Stimulated activated CD8-positive, alpha-beta memory T cell treated with anti-CD3 and anti-CD28 coated beads, Interleukin-15, amount 100 ng/mL, for 24 hours (primary cell): Measurements from ENCODE around the gene CWF19L1.
A peak's percentile ranks its signal among the peaks of the same experiment; 100 is the strongest.
"Not testable (repeated sequence)": the region's sequence is repeated elsewhere in the genome, so short reads cannot be mapped to it uniquely, and the experiment has no call there.

Experiments
- DNase-seq: peaks from one replicate; pipeline ENCODE4 v3.0.0-alpha.2; 2020; ENCODE audit warnings: low read depth

The CWF19L1 gene

DNA sequence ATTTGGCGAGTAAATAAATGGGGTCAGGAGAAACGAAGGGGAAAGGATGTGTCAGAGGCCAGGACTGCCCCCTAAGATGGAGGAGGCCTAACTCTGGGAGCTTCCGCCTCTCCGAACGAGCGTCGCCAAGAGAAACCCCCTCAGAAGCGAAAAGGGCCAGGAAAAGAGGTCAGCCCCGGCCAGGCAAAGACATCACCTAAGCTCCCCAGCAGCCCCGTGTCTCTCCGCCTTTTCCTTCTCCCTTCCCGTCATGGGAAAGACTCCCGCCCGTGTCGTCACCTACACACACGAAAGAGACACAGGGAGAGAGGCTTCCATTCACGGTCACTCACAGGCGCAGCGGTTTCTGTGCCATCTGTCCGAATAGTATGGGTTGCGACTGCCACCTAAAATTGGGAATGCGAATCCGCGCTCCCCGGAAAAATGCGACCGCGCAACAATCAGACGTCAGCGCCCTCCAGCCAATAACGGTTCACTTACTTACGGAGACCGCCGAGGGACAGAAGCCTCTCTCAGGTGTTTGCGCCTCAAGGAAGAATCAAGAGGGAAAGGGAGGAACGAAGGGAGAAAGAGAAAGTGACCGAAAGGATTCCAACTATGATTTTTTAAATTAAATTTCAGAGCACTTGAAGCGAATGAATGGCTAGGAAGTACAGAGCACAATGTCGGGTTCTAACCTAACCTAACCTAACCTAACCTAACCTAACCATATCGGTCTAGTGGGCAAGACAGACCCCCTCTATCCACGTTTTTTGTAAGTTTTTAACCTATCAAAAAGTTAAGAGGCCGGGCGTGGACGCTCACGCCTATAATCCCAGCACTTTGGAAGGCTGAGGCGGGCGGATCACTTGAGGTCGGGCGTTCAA lies at the start of gene CWF19L1:
CWF19L1 (minus strand) TSS at position 400 of the 866 bp plus-strand sequence; CDS start at position 355, 45 bp downstream.
- peak; percentile 60 for DNase-seq

DNA sequence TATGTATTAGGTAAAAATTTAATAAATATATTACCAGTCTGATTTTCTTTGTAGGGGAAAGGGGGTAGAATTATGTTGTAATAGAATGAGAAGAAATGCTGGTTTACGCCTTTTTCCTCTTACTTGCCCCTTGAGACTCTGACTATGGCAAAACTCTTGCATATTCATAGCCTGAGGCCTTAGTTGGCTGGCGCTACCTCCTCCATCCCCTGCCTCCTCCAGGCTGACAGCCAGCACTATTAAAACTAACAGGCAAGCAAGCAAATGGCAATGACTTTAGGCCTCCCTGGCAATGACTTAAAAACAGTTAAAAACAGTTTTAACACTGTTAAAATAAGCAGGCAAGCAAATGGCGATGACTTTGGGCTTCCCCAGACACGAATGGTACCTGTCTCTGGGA lies 48.2 kb upstream of the CWF19L1 start:
- DNase-seq, result no peak

DNA sequence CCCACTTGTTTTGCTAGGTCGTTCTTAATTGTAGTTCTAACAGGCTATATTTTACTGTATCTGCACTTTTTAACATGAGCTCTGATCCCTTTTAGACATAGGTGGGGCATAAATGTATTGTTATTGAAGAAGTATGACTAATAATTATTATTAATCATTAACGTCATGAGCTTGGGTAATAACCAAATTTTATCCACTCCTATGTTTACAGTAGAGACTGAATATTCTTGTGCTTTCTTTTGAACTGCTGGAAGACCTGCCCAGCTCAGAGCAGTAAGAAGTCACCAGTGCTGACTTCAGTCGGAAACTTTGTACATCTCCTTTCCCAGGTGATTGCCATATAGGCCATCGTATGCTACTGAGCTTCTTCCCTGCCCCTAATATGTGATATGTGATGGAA lies 43.9 kb upstream of the CWF19L1 start:
- no peak for DNase-seq

DNA sequence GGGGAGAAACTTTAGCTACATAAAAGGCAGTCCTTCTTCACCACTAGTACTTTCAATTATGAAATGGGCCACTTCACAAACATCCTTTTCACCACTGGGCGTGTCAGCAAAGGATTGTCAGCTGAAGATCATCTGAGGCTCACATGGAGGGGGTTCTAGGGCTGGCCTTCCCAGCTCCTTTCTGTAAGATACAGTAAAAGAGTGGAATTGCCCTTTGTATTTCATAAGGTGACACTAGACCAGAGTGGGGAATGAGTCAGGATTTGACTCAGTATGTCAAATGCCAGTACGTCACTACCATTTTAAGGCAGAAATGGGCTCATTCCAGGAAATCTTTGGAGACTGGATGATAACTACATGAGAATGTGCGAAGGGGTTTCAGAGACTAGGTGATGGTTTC lies 40.2 kb upstream of the CWF19L1 start:
- no peak for DNase-seq

DNA sequence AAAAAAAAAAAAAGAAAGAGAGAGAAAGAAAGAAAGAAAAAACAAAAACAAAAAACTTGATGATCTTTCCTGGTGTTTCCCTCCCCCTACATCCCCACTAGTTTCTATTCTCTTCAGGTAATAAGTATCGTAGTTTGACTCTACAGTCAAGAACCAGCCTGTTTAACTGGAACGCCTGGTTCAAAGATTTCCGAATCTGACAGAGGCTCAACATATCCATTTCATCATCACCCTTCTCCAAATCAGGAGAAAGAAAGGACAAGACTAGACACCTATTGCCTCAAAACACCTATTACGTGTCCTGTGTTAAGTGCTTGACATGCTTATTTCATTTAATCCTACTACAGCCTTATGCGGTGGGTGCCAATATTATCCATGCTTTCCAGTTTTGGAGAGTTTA lies 39.4 kb upstream of the CWF19L1 start:
- no peak for DNase-seq

DNA sequence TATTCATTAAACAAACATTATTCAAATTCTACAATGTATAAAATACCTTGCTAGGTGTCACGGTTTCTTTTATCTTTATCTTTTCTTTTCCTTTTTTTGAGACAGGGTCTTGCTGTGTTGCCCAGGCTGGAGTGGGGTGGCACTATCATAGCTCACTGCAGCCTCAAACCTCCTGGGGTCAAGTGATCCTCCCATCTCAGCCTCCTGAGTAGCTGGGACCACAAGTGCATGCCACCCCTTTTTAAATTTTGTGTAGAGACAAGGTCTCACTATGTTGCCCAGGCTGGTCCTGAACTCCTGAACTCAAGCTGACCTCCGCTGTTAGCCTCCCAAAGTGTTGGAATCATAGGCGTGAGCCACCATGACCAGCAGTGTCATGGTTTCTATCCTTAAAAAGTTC lies 37.0 kb upstream of the CWF19L1 start:
- DNase-seq, result no peak

DNA sequence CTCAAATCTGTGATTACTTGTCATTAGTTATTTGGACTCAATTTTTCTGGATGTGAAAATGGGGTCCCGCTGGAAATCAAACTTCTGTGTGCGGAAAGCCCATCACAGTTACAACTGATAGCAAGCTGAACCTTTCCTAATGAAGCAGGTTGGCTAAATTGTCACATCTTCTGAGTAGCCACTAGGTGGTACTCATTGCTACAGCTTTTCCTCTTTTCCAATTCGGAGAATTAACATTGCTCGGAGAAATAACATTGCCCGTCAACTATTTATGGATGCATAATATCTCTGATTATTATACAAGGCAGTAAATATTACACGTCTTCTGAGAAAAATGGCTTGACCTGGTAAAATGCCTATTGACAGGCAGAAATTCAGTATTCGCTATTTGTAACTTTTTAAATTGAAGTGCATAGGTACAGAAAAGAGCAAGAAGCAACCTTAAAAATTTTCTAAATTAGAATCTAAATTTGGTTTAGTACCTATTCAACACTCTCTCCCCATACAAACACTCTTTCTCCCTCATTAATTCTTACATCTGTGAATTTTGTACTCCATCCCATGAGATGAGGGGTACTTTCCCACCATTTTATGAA lies 36.4 kb upstream of the CWF19L1 start:
- no peak for DNase-seq

DNA sequence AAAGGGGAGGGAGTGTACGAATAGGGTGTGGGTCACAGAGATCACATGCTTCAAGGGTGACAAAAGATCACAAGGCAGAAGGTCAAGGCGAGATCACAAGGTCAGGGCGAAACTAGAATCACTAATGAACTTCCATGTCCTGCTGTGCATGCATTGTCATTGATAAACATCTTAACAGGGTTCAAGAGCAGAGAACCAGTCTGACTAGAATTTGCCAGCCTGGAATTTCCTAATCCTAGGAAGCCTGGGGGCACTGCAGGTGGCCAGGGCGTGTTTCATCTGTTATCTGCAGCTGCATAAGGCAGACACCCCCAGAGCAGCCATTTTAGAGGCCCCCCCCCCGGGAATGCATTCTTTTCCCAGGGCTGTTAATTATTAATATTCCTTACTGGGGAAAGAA lies 33.7 kb upstream of the CWF19L1 start:
- DNase-seq, result not testable (repeated sequence)

DNA sequence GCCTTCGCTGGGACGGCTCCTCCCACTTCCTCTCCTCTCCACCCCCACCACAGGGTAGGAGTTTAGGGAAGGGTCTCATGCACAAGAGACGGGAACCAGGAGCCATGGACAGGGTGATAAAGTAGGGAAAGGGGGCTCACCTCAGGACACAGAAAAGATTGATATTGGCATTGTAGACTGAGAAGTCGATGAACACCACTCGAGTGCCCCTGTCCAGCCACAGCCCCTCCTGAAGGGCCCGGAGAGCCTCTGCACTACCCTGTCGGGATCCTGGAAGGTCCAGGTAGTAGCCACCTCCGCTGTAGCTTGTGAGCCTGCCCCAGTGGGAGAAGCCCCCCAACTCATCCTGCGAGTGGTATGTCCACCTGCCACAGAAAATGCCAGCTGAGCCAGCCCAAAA lies 29.8 kb upstream of the CWF19L1 start:
- no peak for DNase-seq

DNA sequence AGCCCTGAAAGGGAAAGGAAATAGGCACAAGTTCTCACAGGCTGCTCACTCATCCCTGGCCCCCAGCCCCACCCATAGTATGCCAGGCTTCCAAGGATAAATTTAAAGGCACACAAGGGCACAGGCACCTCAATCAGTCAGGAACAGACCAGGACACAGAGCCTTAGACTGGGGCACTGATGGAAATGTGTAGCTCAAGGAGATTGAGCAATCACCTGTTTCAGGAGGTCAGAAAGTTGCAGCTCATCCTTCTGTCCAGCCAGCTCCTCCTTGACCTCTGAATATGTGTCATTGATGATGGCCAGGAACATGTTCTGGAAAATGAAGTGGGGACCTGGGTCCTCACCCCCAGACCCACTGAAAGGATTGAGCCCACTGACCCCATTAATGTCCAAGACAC lies 25.6 kb upstream of the CWF19L1 start:
- no peak for DNase-seq

DNA sequence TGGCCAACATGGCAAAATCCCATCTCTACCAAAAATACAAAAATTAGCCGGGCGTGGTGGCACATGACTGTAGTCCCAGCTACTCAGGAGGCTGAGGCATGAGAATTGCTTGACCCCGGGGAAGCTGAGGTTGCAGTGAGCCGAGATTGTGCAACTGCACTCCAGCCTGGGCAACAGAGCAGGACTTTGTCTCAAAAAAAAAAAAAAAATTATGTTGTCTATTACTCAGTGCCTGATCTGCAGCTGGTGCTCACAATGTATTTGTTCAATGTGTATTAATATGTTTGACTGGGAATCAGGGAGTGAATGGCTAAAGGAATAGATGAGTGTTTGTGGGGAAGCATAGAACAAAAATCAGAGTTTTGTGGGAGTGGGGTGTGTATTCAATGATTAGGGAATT lies 24.9 kb upstream of the CWF19L1 start:
- not testable (repeated sequence) for DNase-seq

DNA sequence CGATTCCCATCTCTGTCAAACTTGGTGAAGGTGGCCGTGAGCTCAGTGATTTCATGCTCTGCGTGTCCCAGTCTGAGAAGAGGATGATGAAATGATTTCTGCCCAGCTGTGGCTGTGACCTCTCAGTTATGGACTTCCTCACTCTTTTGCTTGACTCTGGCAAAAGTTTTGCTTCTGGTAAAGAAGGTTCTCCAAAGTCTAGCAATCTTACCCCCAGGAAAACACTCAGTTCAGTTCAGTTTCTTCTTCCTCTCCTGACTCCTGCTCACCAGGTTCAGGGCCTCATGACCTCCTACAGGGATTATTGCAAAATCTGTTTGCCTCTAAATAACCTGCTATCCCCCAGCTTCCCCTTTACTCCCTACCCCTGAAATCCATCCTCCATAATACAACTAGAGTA lies 23.9 kb upstream of the CWF19L1 start:
- no peak for DNase-seq

DNA sequence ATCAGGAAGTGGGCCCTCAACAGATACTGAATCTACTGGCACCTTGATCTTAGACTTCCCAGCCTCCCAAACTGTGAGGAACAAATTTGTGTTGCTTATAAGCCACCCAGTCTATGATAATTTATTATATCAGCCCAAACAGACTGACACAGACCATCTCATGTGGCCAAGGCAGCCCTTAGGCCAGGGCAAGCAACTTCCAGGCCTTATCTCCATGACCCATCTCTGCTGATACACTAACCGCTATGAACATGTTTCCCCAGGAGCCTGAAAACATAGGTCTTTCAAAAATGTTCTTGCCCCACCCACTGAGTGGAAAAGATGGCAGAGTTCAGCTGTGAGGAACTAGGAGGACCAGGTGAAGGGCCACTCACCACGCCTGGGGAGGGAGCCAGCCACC lies 22.2 kb upstream of the CWF19L1 start:
- no peak for DNase-seq

DNA sequence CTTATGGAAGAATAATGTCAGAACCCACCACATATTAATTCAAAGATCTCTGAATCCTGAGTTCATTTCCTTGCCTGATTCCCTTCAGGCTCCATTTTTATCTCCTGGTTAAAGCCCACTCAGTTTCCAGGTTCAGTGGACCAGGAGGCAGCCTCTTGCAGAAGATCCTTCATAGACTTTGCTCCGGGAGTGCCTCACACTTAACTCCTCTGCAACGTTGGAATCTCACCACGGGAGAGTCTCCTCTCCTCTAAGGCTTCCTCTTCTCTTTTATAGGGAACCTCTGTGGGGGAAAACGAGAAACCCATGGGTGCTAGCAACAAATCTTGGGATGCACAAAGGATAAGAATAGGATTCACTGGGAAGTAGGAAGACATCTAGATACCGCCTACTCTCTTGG lies 20.8 kb upstream of the CWF19L1 start:
- DNase-seq, result no peak

DNA sequence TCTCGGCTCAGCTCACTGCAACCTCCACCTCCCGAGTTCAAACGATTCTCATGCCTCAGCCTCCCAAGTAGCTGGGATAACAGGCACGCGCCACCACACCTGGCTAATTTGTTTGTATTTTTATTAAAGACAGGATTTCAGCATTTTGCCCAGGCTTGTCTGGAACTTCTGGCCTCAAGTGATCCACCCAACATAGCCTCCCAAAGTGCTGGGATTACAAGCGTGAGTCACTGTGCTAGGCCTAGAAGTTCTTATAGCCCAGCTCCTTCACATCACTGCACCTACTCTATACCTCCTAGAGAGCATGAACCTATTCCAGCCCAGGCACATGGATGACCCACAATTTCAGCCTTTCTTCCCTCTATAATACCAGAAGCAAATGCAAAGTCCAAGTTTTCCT lies 20.3 kb upstream of the CWF19L1 start:
- DNase-seq, result no peak

DNA sequence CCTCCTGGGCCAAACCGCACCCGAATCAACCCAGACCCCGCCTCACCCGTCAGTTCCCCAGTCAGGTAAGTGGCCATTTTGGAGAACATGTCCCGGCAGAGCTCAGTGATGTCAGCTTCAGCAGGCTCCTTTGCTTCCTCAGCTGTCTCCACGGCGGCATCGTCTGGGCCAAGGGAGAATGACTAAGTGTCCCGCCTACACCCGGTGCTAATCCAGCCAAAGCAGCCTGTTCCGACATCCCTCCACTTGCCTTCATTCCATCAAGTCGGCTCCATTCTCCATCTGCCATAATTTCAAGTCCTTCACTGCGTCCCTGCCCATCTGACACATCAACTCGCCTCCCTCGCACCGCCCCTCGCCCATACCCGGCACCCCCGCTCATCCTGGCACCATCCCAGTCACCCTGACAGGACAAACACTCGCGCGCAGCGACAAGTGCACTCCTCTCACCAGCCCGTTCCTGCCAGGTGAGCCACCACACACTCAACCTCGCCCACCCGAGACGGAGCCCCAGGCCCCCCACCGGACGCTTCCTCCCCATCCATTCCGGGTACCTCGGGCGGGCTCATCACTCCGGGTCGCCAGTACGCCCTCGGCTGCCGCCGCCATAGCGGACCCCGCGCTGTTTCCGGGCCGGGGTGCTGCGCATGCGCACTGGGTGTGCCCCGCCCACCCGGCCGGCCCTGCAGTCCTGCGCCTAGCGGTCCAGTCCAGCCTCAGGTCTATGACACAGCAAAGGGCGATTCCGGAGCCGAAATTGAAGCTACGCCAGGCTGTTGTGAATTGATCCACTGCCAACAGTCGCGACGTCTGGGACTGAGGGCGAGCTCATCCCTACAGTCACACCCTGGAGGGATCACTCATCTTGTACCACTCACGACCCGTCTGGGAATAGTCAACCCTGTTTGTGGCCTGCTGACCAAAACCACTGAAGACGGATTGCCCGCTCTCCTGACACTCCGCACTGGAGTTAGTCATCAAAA lies 18.9 kb upstream of the CWF19L1 start, which contains the start of gene BLOC1S2:
BLOC1S2 (minus strand) TSS at position 630 of the 983 bp plus-strand sequence; CDS start at position 609, 21 bp downstream.
- peak; percentile 92 for DNase-seq

DNA sequence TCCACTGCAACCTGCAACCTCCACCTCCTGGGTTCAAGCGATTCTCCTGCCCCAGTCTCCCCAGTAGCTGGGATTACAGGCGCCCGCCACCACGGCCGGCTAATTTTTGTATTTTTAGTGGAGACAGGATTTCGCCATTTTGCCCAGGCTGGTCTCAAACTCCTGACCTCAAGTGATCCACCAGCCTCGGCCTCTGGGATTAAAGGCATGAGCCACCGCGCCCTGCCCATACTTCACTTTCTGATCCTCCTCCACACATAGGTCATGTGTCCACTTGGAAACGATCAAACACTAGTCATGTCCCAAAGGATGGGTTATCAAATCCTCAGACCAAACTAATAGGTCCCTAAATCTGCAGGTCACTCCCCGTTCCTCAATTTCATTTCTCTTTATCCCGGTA lies 17.9 kb upstream of the CWF19L1 start:
- DNase-seq, result not testable (repeated sequence)

DNA sequence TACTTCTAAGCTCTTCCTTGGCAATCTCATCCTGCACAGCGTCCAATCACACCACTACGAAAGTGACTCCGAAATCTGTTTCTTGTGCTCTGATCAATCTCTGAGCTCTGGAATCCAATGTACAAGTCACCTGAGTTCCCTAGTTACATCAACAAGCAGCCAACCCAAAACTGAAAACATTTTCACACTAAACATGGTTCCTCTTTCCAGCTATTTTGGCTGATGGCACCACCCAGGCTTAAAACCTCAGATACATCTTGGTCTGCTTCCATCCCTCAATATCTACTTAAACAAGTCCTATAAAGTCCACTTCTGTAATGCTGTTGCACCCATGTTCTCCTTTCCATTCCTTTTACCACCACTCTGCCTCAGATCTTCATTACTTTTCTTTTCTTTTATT lies 15.5 kb upstream of the CWF19L1 start:
- no peak for DNase-seq

DNA sequence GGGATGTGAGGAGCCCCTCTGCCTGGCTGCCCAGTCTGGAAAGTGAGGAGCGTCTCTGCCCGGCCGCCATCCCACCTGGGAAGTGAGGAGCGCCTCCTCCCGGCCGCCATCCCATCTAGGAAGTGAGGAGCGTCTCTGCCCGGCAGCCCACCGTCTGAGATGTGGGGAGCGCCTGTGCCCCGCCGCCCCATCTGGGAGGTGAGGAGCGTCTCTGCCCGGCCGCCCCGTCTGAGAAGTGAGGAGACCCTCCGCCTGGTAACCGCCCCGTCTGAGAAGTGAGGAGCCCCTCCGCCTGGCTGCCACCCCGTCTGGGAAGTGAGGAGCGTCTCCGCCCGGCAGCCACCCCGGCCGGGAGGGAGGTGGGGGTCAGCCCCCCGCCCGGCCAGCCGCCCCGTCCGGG lies 9.5 kb upstream of the CWF19L1 start:
- DNase-seq, result not testable (repeated sequence)

DNA sequence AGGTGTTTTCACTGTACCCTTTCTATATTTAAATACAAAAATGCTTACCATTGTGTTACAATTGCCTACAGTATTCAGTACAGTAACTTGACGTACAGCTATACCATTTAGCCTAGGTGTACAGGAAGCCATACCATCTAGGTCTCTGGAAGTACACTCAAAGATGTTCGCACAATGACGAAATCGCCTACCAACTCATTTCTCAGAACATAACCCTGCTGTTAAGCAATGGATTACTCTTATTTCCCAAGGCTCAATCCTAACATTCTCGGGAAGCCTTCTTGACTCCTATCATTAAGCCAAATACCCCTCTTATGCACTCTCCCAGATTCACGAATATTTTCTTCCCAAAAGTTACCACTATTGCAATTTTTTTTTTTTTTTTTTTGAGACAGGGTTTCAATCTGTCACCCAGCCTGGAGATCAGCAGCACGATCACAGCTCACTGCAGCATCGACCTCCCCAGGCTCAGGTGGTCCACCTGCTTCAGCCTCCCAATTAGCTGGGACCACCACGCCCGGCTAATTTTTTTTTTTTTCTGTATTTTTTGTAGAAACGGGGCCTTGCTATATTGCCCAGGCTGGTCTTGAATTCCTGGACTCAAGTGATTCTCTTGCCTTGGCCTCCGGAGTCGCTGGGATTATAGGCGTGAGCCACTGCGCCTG lies 1.5 kb downstream of the CWF19L1 start:
- no peak for DNase-seq

DNA sequence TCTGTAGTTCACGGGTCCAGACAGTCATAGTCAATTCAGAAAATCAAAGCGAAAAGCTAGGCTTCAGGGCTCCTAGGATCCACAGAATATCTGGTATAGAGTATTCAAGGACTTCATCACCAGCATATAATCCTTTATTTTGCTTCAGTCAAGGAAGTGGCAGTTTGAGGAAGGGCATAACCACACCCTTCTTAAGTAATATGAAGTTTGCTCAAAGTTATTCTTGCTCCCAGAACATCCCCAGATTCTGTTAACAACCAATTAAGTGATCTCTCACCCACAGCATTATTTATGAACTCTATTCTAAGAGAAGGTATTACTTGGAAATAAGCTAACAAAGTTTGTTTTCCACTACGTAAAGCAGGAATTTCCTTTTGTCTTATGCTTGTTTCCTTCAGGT lies 13.2 kb downstream of the CWF19L1 start:
- no peak for DNase-seq

DNA sequence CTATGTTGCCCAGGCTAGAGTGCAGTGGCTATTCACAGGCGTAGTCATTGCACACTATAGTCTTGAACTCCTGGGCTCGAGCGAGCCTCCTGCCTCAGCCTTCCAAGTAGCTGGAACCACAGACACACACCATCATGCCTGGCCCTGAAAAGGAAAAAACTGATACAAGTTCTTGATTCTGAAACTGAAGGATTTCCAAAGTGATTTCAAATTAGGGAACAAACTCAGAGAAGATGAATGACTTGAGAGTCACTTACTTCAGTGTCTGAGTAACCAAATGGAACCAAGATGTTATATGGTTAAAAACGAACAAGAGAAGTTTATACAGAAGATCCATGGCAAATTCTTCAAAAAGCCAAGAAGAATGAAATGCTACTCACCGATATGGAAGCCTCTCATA lies 14.4 kb downstream of the CWF19L1 start:
- DNase-seq, result no peak
